GM12891 (cell line): ENCODE results near the gene NKTR.

Experiments used
- DNase-seq: peaks from one replicate; pipeline ENCODE4 v3.0.0; 2011; ENCODE audit warnings: low spot score; ENCODE audit not compliant: insufficient read length
- FAIRE-seq: peaks from 2 replicates; lab custom pipeline; 2011; peaks lifted over from hg19 to GRCh38; lab: Jason Lieb, UNC
- PAX5 ChIP-seq: IDR thresholded peaks from 2 replicates; pipeline ENCODE4 v1.6.1; 2011; ENCODE audit warnings: low read length, moderate library complexity, mild to moderate bottlenecking; ENCODE audit not compliant: insufficient read depth, severe bottlenecking
- POLR2A ChIP-seq: IDR thresholded peaks from 2 replicates; pipeline ENCODE4 v1.6.1; 2011; ENCODE audit warnings: low read depth, low read length, control low read depth
- POLR2AphosphoS5 ChIP-seq: IDR thresholded peaks from 2 replicates; pipeline ENCODE4 v1.6.1; 2011; ENCODE audit warnings: low read depth, low read length, control low read depth
- POU2F2 ChIP-seq: IDR thresholded peaks from 2 replicates; pipeline ENCODE4 v1.6.1; 2011; ENCODE audit warnings: low read depth, mild to moderate bottlenecking, control low read depth, low read length, moderate library complexity
- SPI1 ChIP-seq: IDR thresholded peaks from 2 replicates; pipeline ENCODE4 v1.6.1; 2011; ENCODE audit warnings: low read depth, low read length, control low read depth
- TAF1 ChIP-seq: IDR thresholded peaks from 2 replicates; pipeline ENCODE4 v1.6.1; 2011; ENCODE audit warnings: low read depth, low read length, control low read depth

NKTR gene

DNA sequence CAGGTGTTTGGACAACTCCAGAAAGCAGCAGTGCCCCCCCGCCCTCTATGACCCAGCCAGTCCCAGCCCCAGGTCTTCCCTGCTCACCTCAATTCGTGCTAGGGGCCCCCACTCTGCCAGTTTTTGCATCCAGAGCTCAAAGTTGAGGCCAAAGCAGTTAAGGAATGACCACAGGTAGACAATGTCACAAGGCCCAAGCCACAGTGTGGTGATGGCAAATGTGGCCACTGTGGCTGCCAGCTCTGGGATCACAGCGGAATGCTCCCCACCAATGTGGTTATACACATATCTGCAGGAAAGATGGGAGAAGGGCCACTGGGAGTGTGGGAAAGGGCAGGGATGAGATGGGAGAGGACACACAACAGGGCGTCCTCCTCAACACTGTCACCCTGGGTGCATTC lies 93.0 kb downstream of the NKTR start:
- TF ChIP-seq POLR2AphosphoS5 (no peak), PAX5 (no peak), SPI1 (no peak), POLR2A (no peak), POU2F2 (no peak), TAF1 (no peak)
- DNase-seq = no peak
- FAIRE-seq = no peak

DNA sequence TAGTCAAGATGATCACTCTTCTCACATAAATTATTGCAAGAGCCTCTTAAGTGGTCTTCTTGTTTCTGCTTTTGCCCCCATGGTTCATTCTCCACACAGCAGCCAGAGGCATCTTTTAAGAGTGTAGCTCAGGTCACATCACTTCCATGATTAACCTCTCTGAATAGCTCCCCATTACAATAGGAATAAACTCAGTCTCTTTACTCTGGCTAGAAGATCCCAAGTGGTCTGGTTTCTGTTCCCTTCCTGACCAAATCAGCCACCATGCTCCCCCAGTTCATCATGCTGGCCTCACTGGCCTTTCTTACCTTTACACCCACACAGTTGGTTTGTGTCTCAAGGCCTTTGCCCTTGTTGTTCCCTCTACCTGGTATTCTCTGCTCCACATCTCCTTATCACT lies 93.9 kb downstream of the NKTR start:
- DNase-seq (no peak), FAIRE-seq (no peak)
- no peak for TF ChIP-seq PAX5
- TF ChIP-seq SPI1 = no peak
- no peak for TF ChIP-seq TAF1
- TF ChIP-seq POLR2AphosphoS5 = no peak
- TF ChIP-seq POU2F2 = no peak
- TF ChIP-seq POLR2A = no peak

DNA sequence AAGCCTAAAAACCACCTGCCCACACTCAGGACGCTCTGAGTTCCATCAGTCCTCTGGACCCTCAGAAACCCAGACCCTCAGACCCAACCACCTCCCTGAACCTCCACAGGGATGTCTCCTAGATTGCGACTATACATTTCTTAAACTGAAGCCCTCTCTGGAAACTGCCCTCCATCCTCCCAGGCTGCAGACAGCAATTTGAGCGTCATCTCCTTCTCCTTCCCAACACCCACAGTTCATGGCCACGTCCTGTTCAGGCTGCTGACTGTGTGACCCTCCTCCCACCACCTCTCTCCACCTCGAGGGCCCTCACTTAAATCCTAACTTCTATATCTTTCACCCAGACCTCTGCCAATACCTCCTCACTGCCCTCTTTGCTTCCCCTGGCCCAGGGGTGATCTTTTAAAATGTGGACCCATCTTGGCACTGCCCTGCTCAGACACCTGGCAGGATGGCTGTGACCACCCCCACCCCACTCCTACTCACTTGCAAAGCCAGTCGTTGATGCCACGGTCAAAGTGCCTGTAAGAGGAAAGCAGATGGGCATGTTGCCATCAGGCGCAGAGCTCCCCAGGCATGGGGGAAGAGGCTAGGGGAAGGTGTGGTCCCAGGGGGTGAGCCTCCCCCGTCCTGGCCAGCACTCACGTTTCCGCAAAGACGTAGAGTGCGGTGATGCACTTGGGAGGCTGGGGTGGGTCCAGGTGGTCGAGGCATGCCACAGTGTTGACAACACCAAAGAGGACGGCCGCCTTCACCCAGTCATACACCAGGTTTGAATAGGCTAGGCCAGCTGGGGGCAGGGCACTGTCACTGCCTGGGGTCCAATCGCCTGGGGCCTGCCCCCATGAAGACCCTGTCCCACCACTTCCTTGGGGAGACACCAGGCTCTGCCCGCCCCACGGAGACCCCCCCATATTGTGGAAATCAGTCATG lies 96.1 kb downstream of the NKTR start:
- TF ChIP-seq POU2F2 (no peak), POLR2AphosphoS5 (no peak), SPI1 (no peak), POLR2A (no peak), PAX5 (no peak), TAF1 (no peak)
- FAIRE-seq (no peak), DNase-seq (no peak)

DNA sequence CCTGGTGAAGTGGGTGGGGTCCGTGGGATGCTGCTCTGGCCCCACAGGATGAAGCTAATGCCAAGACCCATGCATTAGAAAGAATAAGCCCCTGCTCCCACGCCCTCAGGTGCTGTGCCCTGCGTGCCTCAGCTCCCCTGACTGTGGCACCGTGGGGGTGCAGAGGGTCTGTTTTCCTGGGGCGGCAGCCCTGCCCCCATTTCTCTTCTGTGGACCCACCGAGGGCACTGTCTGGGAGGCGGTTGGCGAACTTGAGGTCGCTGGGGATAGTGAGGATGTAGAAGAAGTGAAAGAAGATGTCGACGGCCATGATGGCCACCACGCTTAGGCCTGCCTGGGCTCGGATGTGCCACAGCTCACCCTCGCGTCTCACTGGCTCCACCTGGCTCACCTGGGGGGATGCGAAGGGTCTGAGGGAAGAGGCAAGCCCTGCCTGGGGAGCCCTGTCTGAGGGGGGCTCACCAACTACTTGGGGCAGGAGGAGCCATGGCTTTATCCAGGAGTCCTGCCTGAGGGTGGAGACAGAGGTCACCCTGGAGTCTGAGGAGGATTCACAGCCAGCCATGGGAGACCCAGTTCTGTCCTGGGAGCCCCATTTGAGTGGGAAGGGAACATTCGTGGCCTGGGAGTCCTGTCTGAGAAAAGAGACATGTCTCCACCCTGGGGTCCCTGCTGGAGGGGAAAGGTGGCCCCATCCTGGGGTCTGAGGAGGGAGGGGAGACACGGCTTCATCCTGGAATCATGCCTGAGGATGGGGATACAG lies 97.0 kb downstream of the NKTR start:
- DNase-seq = peak; percentile 13
- TF ChIP-seq POU2F2 (no peak), SPI1 (no peak), TAF1 (no peak)
- FAIRE-seq = no peak
